ENCODE results near the gene HSPG2. TPM values are rescaled to one million over a fixed set of nuclear protein-coding genes. Genes with fewer than 3 reads are reported as not detected.
A peak's percentile ranks its signal among the peaks of the same experiment; 100 is the strongest.

HSPG2 gene
- total and polyA plus RNA-seq, 4 donors = 49.6 to 85.8 (median 64.8) TPM

DNA sequence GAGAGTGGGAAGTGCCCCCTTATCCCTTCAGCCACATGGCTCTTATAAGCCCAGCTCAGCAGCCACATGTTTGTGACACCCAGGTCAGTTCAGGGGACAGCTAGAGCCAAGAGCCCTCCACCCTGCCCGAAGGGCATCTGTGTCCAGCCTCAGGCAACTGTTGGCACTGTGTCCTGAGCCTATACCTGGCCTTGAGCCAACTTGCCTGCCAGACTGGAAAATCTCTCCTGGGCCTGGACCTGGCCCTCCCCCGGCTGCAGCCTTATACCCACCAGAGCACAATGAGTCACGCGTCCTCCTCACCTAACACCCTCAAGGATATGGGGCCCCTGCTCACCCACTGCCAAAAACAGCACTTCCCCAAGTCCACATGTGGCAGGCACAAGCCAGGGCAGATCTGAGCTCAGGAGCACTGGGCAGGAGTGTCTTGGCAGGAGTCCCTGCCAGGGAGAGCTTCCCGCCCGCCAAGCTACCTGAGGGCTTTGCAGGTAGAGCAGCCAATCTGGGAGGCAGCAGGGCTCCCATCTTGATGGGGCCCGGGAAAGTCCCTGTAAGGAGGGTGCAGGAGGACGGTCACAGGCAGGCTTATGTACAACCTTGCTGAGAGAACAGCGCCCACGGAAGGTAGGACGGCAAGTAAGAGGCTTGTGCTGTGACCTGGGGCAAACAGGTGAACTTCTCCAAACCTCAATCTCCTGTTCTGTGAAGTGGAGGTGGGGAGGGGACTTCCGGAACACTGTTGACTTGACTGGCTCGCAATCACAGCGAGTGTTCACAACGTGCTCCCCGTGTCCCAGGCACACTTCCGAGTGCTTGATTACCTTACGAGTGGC, 19.8 kb upstream of the HSPG2 start:
- Histone ChIP-seq H3K27ac (ENCODE audit: low read depth, low read length) (no peak overlapping the region), H3K4me3 (ENCODE audit: low read depth, low read length) (no peak overlapping the region), H3K4me1 (ENCODE audit: control insufficient read depth, insufficient read depth, low read length) (peaks cover 20% of the 10 kb centered on the region), H3K36me3 (ENCODE audit: control insufficient read depth, insufficient read depth, low read length) (no peaks in the 10 kb centered on the region), H3K9me3 (ENCODE audit: control insufficient read depth, insufficient read depth, low read length) (no peaks in the 10 kb centered on the region), H3K27me3 (ENCODE audit: control insufficient read depth, insufficient read depth, low read length) (no peaks in the 10 kb centered on the region)
- DNase-seq (ENCODE audit: low read depth in 4 of 6, low spot score in 6 of 6) = no peak
- 78% methylated on average over 14 of the region's 18 CpGs for WGBS (ENCODE audit: insufficient coverage)

DNA sequence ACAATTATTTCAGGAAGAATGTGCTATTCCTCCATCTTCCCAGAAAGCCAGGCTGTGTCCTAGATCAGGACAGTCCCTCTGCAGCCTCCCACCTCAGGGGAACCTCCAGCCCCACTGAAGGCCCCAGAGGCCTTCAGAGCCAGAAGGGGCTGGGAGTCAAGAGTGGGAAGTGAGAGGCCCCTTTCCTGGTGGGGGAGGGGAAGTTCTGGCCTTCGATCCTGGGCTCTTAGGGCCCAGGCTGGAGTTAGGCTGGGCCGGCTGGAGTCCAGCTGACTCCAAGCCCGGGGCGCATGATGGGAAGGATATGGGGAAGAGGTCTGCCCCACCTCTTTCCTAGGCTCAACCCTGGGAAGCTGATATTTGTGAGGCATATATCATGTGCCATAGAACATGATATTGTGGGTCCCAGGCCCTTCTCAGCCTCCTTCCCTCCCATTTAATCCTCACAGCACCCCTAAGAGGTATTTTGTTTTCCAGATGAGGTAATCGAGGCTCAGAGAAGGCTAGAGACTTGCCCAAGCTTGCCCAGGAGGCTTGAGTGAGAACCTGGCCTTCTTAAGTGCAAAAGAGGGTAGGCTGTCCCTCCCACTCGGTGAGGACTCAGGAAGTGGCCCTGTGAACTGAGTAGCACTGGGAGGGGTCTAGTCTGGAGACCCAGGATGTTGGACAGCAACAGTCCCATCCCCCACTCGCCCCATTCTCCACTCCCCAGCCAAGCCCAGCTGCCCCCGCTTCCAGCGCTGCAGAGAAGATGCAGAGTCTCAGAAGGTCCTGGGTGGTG, 18.6 kb upstream of the HSPG2 start:
- Histone ChIP-seq H3K4me3 (ENCODE audit: low read depth, low read length) (no peak overlapping the region), H3K36me3 (ENCODE audit: control insufficient read depth, insufficient read depth, low read length) (no peaks in the 10 kb centered on the region), H3K9me3 (ENCODE audit: control insufficient read depth, insufficient read depth, low read length) (no peaks in the 10 kb centered on the region), H3K27me3 (ENCODE audit: control insufficient read depth, insufficient read depth, low read length) (no peaks in the 10 kb centered on the region), H3K27ac (ENCODE audit: low read depth, low read length) (no peak overlapping the region), H3K4me1 (ENCODE audit: control insufficient read depth, insufficient read depth, low read length) (peaks cover 20% of the 10 kb centered on the region)
- DNase-seq (ENCODE audit: low read depth in 4 of 6, low spot score in 6 of 6) = no peak
- WGBS (ENCODE audit: insufficient coverage) = 62% methylated on average over 5 of the region's 9 CpGs

DNA sequence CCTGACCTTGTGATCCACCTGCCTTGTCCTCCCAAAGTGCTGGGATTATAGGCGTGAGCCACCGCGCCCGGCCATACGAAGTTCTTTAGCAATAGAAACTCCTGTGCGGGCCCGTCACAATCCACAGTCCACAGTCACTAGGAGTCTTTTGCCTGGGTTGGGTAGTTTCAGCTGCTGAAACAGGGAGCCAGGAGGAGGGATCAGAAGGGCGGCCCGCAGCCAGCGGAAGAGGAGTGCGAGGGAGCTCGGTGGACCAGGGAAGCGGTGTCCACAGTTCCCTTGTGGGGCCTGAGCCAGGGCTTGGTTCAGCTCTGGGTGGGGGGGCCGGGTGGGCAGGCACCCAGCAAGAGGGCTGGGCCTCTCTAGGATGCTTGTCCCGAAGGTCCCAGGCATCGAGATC, 17.9 kb upstream of the HSPG2 start:
- Histone ChIP-seq H3K4me3 (ENCODE audit: low read depth, low read length) (no peak overlapping the region), H3K4me1 (ENCODE audit: control insufficient read depth, insufficient read depth, low read length) (peaks cover 20% of the 10 kb centered on the region), H3K9me3 (ENCODE audit: control insufficient read depth, insufficient read depth, low read length) (no peaks in the 10 kb centered on the region), H3K27ac (ENCODE audit: low read depth, low read length) (no peak overlapping the region), H3K36me3 (ENCODE audit: control insufficient read depth, insufficient read depth, low read length) (no peaks in the 10 kb centered on the region), H3K27me3 (ENCODE audit: control insufficient read depth, insufficient read depth, low read length) (no peaks in the 10 kb centered on the region)
- DNase-seq (ENCODE audit: low read depth in 4 of 6, low spot score in 6 of 6) = no peak
- WGBS (ENCODE audit: insufficient coverage) = 74% methylated on average over 8 of the region's 16 CpGs

DNA sequence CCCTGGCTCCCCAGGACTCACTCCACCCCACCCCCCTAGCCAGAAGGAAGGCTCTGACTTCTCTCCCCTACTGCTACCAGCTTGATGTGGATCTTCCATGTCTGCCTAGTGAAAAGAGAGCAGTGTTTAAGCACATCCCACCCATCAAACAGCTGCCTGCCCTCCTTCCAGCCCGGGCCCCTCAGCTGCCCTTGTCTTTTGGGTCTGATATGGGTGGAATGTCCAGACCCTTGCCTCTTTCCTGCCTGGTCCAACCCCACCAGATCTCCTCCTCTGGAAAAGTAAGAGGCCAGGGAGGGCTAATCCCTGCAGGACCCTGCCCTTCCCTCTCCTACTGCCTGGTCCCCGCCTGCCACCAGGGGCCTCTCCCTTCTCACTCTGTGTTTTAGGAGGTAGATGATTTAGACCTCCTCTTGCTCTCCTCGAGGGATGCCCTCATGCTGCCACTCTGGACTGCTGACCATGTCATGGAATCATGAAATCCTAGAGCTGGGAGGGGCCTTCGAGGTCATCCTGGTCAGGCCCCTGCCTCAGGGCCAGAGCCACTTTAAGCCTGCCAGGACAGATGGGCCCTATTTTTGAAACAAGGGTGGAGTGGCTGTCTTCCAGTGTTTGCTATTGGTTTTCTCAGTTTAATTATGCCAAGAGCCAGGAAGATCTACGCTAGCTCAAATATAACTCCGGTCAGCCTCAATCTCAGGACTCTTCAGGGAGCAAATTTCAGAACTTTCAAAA, 15.8 kb upstream of the HSPG2 start:
- DNase-seq (ENCODE audit: low read depth in 4 of 6, low spot score in 6 of 6) = no peak
- WGBS (ENCODE audit: insufficient coverage) = 81% methylated on average over 4 of the region's 6 CpGs
- no peaks in the 10 kb centered on the region for H3K9me3 ChIP-seq (ENCODE audit: control insufficient read depth, insufficient read depth, low read length)
- H3K4me1 ChIP-seq (ENCODE audit: control insufficient read depth, insufficient read depth, low read length) = peaks cover 20% of the 10 kb centered on the region
- no peak overlapping the region for H3K27ac ChIP-seq (ENCODE audit: low read depth, low read length)
- no peaks in the 10 kb centered on the region for H3K36me3 ChIP-seq (ENCODE audit: control insufficient read depth, insufficient read depth, low read length)
- H3K4me3 ChIP-seq (ENCODE audit: low read depth, low read length) = no peak overlapping the region
- no peaks in the 10 kb centered on the region for H3K27me3 ChIP-seq (ENCODE audit: control insufficient read depth, insufficient read depth, low read length)

DNA sequence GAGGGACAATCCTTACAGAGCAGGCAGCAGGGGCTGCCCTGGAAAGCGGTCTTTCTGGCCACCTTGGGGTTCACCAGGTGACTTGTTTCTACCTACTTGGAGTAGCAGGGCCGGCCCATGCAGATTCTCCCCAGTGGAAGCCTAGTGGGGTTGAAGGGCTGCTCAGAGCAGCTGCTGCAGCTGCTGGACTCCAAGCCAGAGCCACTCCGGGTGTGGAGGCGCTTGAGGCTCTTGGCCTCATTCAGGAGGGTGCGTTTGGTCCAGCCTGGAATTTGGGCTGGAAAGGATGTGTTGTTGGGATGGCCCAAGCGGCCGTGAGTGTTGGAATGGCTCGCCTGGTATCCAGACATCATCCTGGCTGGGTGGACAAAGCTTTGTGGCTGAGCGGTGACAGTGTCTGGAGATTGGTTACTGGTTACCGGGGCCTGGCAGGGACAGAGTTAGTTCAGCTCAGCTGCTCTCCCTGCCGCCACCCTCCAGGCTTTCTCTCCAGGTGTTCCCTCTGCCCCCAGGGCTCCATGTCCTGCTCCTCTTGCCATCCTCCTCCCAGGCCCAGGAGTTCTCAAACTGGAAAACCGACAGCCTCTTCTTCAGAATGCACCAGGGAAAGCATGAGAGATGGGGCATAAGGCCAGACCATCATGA, 14.2 kb upstream of the HSPG2 start:
- H3K4me3 ChIP-seq (ENCODE audit: low read depth, low read length) = no peak overlapping the region
- no peaks in the 10 kb centered on the region for H3K36me3 ChIP-seq (ENCODE audit: control insufficient read depth, insufficient read depth, low read length)
- H3K4me1 ChIP-seq (ENCODE audit: control insufficient read depth, insufficient read depth, low read length) = peaks cover 17% of the 10 kb centered on the region
- no peak for DNase-seq (ENCODE audit: low read depth in 4 of 6, low spot score in 6 of 6)
- WGBS (ENCODE audit: insufficient coverage) = 85% methylated on average over 11 of the region's 12 CpGs
- no peak overlapping the region for H3K27ac ChIP-seq (ENCODE audit: low read depth, low read length)
- no peaks in the 10 kb centered on the region for H3K9me3 ChIP-seq (ENCODE audit: control insufficient read depth, insufficient read depth, low read length)
- no peaks in the 10 kb centered on the region for H3K27me3 ChIP-seq (ENCODE audit: control insufficient read depth, insufficient read depth, low read length)

DNA sequence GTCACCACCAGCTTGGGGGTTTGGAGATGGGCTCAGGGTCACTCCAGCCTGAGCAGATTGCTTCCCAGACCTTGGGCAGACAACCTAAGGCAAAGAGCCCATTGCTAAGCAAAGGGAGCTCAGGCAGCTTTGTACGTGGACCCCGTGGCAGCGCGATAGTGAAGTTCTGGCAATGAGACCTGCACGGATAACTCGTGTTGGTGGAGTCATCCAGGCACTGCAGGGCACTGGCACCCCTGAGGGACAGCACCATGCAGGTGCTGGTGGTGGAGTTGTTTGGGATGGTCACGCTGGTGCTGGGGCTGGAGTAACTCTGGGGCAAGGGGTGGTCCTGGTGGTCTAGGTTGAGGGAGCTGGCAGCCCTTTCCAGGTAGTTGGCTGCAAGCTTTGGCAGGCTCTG, 13.6 kb upstream of the HSPG2 start:
- 96% methylated on average over 7 of the region's 7 CpGs for WGBS (ENCODE audit: insufficient coverage)
- Histone ChIP-seq H3K36me3 (ENCODE audit: control insufficient read depth, insufficient read depth, low read length) (no peaks in the 10 kb centered on the region), H3K27me3 (ENCODE audit: control insufficient read depth, insufficient read depth, low read length) (no peaks in the 10 kb centered on the region), H3K4me1 (ENCODE audit: control insufficient read depth, insufficient read depth, low read length) (peaks cover 11% of the 10 kb centered on the region), H3K9me3 (ENCODE audit: control insufficient read depth, insufficient read depth, low read length) (no peaks in the 10 kb centered on the region), H3K4me3 (ENCODE audit: low read depth, low read length) (no peak overlapping the region), H3K27ac (ENCODE audit: low read depth, low read length) (no peak overlapping the region)
- no peak for DNase-seq (ENCODE audit: low read depth in 4 of 6, low spot score in 6 of 6)

DNA sequence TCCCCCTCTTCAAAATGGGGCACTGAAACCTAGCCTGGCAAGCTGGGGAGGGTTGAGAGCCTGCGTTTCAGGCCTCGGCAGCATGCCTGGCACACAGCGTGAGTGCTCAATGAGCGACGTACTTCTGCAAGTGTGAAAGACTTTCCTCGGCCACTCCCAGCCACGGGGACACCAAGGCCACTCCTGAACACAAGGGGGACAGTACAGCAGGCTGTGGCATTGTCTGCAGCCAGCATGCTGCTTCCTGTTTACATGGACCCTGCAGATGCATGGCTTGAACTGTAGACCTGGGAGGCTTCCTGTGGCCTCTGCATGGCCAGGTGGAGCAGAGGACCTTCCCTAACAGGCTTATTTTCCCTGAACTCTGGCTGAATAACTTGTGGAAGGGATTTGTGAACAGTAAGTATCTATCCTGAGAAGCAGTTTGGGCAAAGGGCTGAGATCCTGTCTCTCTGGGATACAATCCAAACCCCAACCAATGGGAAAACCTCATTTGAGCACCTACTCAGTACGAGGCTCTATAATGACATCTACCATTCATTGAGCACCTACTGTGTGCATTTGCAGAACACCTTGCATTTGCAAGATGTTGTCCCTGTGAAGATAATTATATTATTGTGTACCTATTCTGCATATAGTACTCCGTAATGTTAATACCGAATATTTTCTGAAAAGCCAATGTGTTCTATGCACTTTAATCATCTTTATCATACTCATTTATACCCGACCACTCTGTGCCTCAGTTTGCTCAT, 9.9 kb upstream of the HSPG2 start:
- no peaks in the 10 kb centered on the region for H3K36me3 ChIP-seq (ENCODE audit: control insufficient read depth, insufficient read depth, low read length)
- WGBS (ENCODE audit: insufficient coverage) = 46% methylated on average over 8 of the region's 11 CpGs
- H3K4me1 ChIP-seq (ENCODE audit: control insufficient read depth, insufficient read depth, low read length) = peaks cover 26% of the 10 kb centered on the region
- H3K9me3 ChIP-seq (ENCODE audit: control insufficient read depth, insufficient read depth, low read length) = no peaks in the 10 kb centered on the region
- no peaks in the 10 kb centered on the region for H3K27me3 ChIP-seq (ENCODE audit: control insufficient read depth, insufficient read depth, low read length)
- no peak overlapping the region for H3K27ac ChIP-seq (ENCODE audit: low read depth, low read length)
- DNase-seq (ENCODE audit: low read depth in 4 of 6, low spot score in 6 of 6) = no peak
- no peak overlapping the region for H3K4me3 ChIP-seq (ENCODE audit: low read depth, low read length)

DNA sequence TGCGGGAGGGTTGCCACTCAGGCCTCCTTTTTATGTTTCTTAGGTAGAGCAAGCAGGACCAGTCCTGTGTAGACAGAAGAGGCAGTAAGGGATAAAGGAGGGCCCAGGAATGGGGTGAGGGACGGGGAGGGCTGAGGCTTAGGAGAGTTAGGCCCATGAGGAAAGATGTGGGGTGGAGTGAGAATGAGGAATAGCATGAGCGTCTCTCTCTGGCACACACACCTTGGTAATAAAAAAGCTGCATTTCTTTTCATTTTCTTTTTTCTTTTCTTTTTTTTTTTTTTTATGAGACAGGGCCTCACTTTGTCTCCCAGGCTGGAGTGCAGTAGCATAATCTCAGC, 7.6 kb upstream of the HSPG2 start:
- peaks cover 38% of the 10 kb centered on the region for H3K4me1 ChIP-seq (ENCODE audit: control insufficient read depth, insufficient read depth, low read length)
- no peaks in the 10 kb centered on the region for H3K9me3 ChIP-seq (ENCODE audit: control insufficient read depth, insufficient read depth, low read length)
- no peak for DNase-seq (ENCODE audit: low read depth in 4 of 6, low spot score in 6 of 6)
- peak overlapping the region; percentile 52 for H3K27ac ChIP-seq (ENCODE audit: low read depth, low read length)
- H3K27me3 ChIP-seq (ENCODE audit: control insufficient read depth, insufficient read depth, low read length) = no peaks in the 10 kb centered on the region
- H3K36me3 ChIP-seq (ENCODE audit: control insufficient read depth, insufficient read depth, low read length) = no peaks in the 10 kb centered on the region
- no CpG with 5 or more reads among the region's 3 CpGs for WGBS (ENCODE audit: insufficient coverage)
- no peak overlapping the region for H3K4me3 ChIP-seq (ENCODE audit: low read depth, low read length)

All from spinal cord (tissue), 10 donors.